GM06990 (cell line): ENCODE data around the gene PHF23.

Experiments used
- DNase-seq: peaks from one replicate; pipeline ENCODE4 v3.0.0-alpha.2; 2011; ENCODE audit not compliant: insufficient read length; ENCODE audit errors: extremely low read depth
- H3K27me3 ChIP-seq: replicated peaks from 2 replicates; pipeline ENCODE4 v1.6.0; 2011; ENCODE audit warnings: low read length; ENCODE audit not compliant: control insufficient read depth, insufficient read depth
- H3K36me3 ChIP-seq: 2 replicates; pipeline ENCODE4 v1.5.1; 2011; ENCODE audit warnings: low read length; ENCODE audit not compliant: control insufficient read depth, insufficient read depth
- H3K4me3 ChIP-seq: replicated peaks from 2 replicates; pipeline ENCODE4 v1.5.1; 2011; ENCODE audit warnings: low read depth, mild to moderate bottlenecking, control low read depth, low read length
- CTCF ChIP-seq: IDR thresholded peaks from 2 replicates; pipeline ENCODE4 v1.5.1; 2011; ENCODE audit warnings: low read length, control low read depth, mild to moderate bottlenecking, inconsistent platforms; ENCODE audit not compliant: insufficient read depth, poor library complexity, severe bottlenecking

PHF23 gene

DNA sequence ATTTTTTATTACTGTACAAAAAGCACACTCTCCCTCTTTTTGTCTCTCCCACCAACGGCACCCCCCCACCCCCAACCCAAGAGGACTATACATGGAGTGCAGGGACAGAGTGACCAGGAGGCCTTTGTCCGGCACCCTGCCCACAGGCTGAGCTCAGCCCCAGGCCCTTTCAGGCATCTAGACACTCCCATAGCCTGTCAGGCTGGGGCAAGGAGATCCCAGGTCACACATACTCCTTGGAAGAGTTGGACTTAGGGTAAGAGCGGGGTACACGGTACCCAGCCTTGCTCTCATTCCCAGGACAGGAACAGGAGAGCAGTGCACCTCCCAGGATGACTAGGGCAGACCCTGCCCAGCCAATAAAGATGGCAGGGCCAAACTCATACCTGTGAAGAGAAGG, 20.9 kb upstream of the PHF23 start:
- TF ChIP-seq CTCF = no peak
- Histone ChIP-seq H3K27me3 (peaks cover 2% of the 10 kb centered on the region; the same call in 1 of the 2 replicates), H3K4me3 (no peak overlapping the region), H3K36me3 (peaks cover 14% of the 10 kb centered on the region)
- no peak for DNase-seq

DNA sequence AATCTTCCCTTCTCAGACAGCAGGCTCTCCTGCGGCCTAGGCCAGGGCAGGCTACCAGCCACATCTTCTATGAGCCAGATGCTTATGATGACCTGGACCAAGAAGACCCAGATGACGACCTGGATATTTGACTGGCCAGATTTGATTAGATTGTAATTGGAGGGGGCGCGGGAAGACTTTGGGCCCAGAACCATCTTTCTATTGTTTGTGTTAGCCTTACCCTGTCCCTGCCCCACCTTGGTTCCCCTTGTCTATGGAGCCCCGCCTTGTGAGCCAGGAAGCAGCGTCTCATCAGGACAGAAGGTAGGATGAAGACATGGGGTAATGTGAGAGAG, 20.3 kb upstream of the PHF23 start:
- TF ChIP-seq CTCF = no peak
- peaks cover 2% of the 10 kb centered on the region; the same call in 1 of the 2 replicates for H3K27me3 ChIP-seq
- no peak overlapping the region for H3K4me3 ChIP-seq
- DNase-seq = no peak
- H3K36me3 ChIP-seq = peaks cover 18% of the 10 kb centered on the region

DNA sequence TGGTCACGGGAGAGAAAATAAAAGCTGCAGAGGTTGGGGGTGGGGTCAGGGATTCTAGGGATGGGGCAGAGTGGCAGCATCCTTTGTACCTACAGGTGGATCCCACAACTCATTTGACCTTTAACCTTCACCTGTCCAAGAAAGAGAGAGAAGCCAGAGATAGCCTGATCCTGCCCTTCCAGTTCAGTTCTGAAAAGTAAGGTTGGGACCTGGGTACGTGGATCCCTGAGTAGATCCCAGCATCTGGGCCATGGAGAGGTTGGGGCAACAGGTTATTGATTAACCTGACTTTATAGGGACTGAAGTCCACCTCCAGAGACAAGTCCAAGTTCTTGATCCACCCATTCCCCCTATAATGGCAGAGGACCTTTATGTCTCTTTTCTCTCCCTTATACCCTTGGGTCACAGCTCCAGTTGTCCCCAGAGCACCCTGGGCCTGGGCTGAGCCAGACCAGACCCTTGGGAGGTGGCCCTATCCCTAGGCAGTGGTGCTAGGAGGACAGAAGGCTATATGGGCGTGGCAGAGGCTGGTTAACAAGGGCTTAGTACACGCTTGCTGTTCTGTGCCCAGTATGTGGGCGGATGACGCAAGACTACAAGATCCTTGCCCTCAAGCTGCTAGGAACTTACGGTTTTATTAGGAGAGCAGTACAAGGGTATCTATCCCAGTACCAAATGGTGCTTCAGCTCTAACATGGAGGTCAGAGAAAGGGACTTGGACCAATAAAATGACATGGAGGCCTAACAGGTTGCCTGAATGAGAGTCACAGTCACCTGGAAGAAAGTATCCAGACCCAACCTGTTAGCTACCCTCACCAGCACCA, 19.7 kb upstream of the PHF23 start:
- Histone ChIP-seq H3K36me3 (peaks cover 20% of the 10 kb centered on the region), H3K4me3 (no peak overlapping the region), H3K27me3 (peaks cover 2% of the 10 kb centered on the region; the same call in 1 of the 2 replicates)
- DNase-seq = no peak
- no peak for TF ChIP-seq CTCF

GRCh38 chr17:7256766-7257456, 17.7 kb upstream of the PHF23 start:
- DNase-seq = no peak
- H3K4me3 ChIP-seq = no peak overlapping the region
- peaks cover 20% of the 10 kb centered on the region for H3K36me3 ChIP-seq
- no peaks in the 10 kb centered on the region for H3K27me3 ChIP-seq
- TF ChIP-seq CTCF = no peak

DNA sequence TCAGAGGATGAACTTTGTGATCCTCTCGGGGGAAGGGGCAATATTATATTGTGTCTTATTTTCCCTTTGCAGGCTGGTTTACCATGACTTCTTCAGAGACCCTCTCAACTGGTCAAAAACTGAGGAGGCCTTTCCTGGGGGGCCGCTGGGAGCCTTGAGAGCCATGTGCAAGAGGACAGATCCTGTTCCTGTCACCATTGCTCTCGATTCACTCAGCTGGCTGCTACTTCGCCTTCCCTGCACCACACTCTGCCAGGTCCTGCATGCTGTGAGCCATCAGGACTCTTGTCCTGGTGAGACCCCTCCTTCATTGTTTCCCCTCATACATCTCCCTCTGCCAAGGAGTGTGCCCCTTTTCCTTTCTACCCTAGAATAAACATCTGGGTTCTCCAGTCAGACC, 15.3 kb upstream of the PHF23 start:
- DNase-seq = no peak
- Histone ChIP-seq H3K27me3 (no peaks in the 10 kb centered on the region), H3K4me3 (no peak overlapping the region), H3K36me3 (peaks cover 18% of the 10 kb centered on the region)
- TF ChIP-seq CTCF = no peak
